Stimulated activated CD4-positive, alpha-beta T cell treated with anti-CD3 and anti-CD28 coated beads, Interleukin-15, amount 100 ng/mL, for 48 hours (primary cell): ENCODE measurements around the gene TNFRSF18.

ENCODE experiments used
- DNase-seq, 2 donors: peaks; one replicate each; pipeline ENCODE4 v3.0.0-alpha.2; 2020; ENCODE audit warnings: low read depth in 2 of 2

The TNFRSF18 gene

GRCh38 chr1:1213345-1214265 lies 7.2 kb upstream of the TNFRSF18 start, which contains the start of gene TNFRSF4:
Gene TNFRSF4 (minus strand): TSS chr1:1214153. CDS start chr1:1214127, 26 bp downstream.
- DNase-seq, result no peak

GRCh38 chr1:1212780-1213344 lies 6.5 kb upstream of the TNFRSF18 start:
- no peak for DNase-seq

DNA sequence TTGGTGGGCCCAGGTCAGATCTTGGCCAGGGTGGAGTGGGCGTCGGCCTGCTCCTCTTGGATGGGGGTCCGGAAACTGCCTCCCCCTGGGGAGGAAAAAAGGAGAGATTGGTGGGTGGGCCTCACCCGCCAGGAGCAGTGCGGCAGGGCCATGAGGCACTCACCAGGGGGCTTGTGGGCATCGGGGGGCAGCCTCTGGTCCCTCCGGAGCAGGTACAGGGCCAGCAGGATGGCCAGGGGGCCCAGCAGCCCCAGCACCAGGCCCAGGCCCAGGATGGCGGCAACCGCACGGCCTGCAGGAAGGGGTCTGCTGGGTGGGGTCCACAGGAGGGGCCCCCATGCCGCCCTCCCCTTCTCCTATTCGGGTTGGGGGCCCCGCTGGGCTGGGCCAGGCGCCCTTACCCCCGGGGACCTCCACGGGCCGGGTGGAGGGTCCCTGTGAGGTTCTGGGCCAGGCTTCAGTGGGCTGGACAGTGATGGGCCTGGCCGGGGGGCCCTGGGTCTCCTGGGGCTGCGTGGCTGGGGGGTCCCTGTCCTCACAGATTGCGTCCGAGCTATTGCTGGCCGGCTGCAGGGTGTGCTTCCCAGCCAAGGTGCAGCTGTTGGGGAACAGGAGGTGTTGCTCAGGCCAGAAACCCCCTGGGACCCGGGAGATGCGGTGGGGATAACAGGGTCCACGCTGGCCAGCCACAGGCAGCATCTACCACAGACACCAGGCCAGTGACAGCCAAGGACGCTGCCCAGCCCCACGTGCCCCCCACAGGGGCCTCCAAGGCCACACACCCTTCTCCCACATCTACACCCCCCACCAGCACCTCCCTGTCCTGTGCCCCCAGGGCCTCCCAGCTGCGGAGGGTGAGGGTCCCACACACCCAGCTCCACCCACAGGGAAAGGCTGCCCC lies 5.4 kb upstream of the TNFRSF18 start:
- no peak for DNase-seq

- no peak for DNase-seq
These were observed 4.5 kb upstream of the TNFRSF18 start for GRCh38 chr1:1210726-1211540.

DNA sequence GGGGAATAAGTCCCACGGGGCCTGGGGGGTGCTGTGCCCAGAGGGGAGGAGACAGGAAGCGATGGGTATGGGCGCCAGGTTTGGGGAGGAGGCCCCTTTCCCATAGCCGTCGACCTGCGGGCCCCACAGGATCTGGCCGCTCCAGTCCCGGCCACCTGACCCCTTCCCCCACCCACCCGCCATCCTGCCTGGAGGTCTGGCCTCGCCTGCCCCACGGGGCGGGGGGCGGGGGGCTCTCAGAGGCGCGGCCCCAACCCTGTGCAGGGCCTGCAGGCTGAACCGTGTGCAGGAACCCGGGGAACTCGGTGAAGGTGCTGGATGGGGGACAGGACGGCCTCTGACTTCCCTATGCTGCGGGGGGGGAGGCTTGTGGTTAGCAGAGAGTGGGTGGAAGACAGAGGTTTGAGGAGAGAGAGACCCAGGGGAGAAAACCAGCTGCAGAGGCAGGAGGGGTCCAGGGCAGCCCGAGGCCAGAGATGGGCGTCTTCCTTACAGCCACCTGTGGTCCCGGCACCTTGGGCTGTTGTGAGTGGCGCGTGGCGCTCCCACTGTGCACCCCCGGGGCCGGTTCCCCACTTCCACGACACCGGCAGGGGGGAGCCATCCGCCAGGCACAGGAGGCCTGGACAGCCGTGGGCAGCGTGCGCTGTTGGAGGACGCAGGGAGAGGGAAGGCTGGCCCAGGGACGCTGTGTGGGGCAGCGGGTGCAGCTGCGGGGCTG lies 2.5 kb upstream of the TNFRSF18 start:
- DNase-seq, result peak in 1 of 2 donors; percentile 65

DNA sequence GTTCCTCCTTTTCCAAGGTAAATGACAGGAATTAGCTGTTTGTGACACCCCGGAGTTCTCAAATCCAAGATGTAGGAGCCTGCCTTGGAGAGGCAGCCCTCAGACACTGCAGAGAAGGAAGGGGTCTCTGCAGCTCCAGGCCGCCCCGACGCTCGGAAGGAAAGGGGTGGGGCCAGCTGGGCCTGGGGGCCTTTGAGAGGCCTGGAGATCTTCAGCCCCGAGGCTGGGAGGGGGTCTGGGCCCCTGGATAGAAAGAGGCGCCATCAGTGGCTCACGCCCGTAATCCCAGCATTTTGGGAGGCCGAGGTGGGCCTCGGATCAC lies 1.1 kb upstream of the TNFRSF18 start:
- no peak for DNase-seq

- no peak for DNase-seq
These were observed 657 bp upstream of the TNFRSF18 start for GRCh38 chr1:1206966-1207531.

DNA sequence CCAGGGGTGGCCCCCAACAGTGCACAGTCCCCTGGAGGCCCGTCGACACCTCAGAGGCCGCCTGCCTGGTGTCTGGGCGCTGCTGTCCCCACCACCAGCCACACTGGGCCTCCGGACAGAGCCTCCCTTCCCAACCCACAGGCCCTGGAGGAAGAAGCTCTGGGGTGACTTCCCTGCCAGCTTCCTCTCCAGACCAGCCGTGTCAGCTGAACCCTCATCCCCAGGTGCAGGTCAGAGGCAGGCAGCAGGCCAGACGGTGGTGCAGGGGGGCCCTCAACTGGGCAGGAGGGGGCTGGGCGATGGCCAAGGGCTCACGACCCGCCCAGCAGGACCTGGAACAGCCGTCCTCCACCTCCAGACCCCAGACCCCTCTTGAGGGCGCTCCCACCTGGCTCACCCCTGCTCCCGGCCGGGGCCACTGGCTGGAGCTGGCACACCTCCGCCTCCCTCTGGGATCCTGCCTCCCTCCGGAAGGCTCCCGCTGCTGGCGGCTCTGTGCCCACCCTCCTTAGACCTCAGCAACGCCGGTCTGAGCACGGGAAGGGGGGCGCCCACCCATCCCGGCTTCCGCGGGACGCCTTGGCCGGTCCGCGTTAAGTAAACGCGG lies 520 bp downstream of the TNFRSF18 start:
- no peak for DNase-seq

DNA sequence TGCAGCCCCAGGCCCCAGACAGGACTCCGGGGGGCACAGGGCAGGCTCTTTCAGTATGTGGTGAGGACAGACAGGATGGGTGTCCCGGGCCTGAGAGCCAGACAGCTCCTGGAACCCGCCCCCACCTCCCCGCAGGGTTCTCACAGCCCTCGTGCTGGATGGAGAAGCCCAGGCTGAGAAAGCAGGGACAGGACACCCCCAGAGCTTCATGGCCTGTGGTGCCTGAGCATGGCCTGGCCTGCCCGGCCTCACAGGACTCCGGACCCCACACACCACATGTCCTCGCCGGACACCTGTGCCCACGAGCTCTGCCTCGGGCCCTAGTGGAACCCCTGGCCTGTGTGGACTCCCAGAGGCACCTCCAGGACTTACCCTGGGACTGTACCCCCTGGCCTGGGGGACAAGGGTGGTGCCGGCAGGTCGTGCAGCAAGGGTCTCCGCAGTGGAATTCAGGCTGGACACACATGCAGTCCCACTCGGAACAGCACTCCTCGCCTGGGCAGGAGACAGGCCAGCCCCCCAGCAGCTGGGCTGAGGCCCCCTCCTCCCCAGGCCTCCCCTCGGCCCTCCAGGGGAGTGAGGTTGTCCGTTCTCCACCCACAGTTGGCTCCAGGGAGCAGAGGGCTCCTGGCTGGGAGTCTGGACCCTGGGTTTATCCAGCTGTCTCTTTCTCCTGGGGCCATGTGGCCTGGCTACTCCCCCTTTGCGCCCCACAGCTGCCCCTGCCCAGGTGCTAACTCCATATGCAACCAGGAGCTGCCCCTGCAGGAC lies 1.2 kb downstream of the TNFRSF18 start:
- DNase-seq, result no peak

GRCh38 chr1:1204425-1204920 lies 1.9 kb downstream of the TNFRSF18 start:
- no peak for DNase-seq

DNA sequence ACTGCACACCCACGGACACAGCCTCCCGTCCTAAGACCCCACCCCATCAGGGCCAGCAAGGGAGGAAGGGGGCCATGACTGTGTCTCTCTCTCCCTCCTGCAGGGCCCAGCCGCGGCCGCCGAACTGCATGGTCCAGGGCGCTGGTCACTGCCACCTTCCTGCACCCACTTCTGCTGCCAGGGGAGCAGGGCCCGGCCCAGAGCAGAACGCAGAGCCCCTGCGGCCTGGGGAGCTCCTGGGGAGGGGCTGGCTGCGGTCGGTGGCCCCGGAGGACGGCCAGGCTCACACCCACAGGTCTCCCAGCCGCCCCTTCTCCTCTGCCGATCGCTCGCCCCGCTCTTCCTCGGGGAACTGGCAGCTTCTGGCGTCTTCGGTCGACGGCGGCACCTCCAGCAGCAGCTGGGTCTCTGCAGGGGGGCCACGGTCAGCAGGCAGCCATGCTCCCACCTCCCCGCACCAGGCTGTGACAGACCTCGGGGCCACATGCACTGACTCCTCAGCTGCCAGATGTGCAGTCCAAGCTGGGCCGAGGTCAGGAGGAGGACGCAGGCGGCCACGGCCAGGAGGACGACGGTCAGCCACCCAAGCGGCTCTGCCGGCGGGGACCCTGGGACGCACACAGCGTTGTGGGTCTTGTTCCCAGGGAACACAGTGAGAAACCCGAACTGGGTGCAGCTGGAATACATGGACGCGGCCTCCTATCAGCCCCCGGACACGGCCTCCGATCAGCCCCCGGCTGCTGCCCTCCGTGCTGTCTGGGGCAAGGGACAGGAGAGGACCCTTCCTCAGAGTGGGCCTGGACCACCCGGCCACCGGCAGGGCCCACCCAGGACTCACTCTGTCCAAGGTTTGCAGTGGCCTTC lies 2.6 kb downstream of the TNFRSF18 start:
- no peak for DNase-seq

DNA sequence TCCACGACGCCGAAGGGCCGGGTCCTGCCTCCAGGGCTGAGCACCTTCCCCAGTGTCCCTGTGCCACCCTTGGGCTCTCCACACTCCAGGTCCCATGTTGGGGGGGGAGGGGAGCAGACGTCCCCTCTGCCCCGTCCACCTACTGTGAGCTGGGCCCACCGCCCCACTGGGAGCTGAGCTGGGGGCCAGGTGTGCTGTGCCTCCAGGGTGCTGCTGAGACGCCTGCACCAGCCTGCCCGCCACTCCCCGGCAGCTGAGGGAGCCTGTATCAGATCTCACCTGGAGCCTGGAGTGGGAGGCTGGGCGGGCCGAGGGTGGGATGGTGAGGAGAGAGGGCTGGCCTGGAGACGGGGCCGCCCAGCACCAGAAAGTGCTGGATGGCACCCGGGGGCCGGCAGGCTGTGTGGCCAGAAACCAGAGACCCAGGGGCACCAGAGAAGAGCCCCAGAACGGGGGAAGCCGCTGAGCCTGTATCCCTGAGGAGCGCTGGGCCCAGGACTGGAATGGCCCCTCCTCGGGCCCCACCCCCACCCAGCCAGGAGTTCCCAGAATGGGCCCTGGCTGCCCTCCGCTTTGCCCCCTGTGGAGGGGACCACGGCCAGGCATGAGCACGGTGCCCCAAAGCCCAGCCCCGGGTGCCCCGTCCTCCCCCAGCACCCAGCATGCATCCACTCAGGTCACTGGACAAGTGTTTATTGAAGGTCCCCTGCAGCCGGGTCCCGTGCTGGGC lies 3.4 kb downstream of the TNFRSF18 start:
- no peak for DNase-seq

DNA sequence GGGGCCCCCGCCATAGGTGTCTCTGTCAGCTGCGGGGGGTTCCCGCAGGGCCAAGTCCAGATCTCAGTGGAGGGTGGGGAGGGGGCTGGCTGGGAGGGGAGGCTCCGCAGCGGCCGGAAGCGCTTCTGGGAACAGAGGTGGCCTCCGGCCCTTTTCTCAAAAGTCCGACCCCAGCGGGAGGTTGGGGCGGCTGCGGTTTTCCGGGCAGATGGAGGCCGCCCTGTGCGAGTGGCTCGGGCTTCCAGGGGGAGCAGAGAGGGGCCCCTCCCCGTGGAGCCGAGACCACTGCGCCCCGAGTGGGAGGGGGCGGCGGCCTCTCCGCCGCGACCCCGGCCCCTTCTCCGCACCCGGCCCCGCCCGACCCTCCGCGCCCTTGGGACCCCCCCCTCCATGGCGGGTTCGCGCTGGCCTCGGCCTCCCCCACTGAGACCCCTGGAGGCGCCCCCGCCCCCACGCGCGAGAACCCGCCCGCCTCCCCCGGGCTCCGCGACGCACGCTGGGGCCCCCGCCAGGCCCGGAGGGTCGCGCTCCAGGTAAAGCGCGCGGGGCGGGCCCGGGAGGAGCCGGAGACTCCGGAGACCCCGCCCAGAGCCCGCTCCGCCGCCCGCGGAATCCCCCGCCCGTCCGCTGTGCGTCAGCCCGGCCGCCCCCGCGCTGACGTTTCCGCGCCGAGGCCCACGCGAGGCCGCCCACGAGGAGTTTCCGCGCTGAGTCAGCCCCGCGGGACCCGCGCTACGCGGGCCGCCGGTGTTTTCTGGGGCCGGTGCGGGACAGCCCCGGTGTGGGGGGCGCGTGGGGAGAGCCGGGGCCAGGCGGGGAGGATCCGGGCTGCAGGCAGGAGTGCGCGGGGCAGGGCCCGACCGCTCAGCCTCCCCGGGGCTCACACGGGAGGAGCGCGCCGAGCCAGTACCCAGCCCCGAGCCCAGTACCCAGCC lies 5.2 kb downstream of the TNFRSF18 start:
- DNase-seq, result peak; percentile 67 to 85

DNA sequence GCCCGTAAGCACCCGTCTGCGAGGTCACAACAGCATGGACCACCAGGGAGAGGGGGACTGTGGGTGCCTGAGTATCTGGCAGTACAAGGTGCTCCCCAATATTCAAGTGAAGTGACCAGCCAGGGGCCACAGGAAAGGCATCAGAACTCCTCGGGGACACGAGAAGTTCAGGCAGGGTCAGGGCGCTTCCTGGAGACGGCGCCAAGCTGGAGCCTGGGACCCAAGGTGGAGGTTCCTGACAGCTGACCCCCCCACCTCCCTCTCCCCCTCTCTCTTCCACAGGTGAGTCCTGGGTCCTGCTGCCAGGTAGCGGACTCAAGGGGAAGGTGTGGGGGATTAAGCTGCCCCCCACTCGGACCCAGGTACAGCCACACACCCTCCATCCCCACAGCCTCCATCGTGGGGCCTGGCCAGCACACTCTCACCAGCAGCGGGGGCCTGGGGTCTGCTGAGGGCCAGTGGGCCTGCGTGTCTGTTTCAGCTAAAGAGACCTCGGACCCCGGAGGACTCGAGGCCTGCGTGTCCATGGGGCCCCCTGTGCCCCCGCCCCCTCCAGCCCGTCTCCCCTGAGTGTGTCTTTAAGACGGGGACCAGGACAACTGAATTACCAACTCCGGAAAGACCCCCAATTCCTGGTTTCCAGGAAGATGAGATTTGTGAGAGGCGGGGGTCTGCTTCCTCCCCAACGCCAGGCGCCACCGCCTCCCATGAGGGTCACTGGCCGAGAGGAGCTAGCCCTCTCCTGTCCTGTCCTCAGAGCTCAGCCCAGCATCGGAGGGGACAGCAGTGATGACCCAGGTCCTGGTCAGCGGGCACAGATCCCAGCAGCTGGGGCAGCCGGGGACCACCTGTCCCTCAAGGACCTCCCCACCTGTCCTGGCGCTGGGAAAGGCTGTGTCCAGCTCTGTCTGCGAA lies 6.2 kb downstream of the TNFRSF18 start:
- DNase-seq, result no peak
